Endothelial cell of umbilical vein (primary cell): ENCODE results near the gene PRF1. TPM values are rescaled to one million over a fixed set of nuclear protein-coding genes. Genes with fewer than 3 reads are reported as not detected.

Experiments used
- BruUV-seq: library from RNA; stranded (reverse); fragments of 400-500 nt; replicated peaks from 2 replicates; lab custom pipeline; 2021; lab: Mats Ljungman, UMichigan
- CTCF ChIA-PET: fragments of 300-600, 350-600 bp; sonication (Branson Sonifier 250); formaldehyde crosslinking; loops from one replicate; lab custom pipeline; 2021; ENCODE audit warnings: antibody characterized with exemption, inconsistent platforms; lab: Charles Lee
- POLR2A ChIA-PET: fragments of 300-600, 350-600 bp; sonication (Branson Sonifier 250); formaldehyde crosslinking; loops from one replicate; lab custom pipeline; 2021; ENCODE audit warnings: antibody characterized with exemption, inconsistent platforms; lab: Charles Lee
- DNase-seq: peaks from one replicate; pipeline ENCODE4 v3.0.0-alpha.2; 2011; ENCODE audit warnings: low read depth, low spot score
- FAIRE-seq: peaks from 2 replicates; lab custom pipeline; 2011; peaks lifted over from hg19 to GRCh38; lab: Jason Lieb, UNC
- H2AFZ ChIP-seq: 2 replicates; pipeline ENCODE4 v1.6.0; 2012; ENCODE audit warnings: low read depth, low read length, control low read depth, inconsistent platforms
- H3K27ac ChIP-seq: 2 replicates; pipeline ENCODE4 v1.5.1; 2011; ENCODE audit warnings: low read depth, mild to moderate bottlenecking, control low read depth, low read length, moderate library complexity; ENCODE audit not compliant: insufficient read depth
- H3K27me3 ChIP-seq, 2 experiments: 2 replicates each; pipeline versions ENCODE4 v1.6.0 to v1.6.1; 2011; ENCODE audit warnings: low read length in 2 of 2, mixed read lengths in 1 of 2; ENCODE audit not compliant: control insufficient read depth in 2 of 2, insufficient read depth in 2 of 2
- H3K36me3 ChIP-seq, 2 experiments: 2 replicates in 1 of 2; 3 replicates in 1 of 2; pipeline ENCODE4 v1.5.1; 2011; ENCODE audit warnings: low read length in 2 of 2, mild to moderate bottlenecking in 1 of 2, moderate library complexity in 1 of 2; ENCODE audit not compliant: control insufficient read depth in 2 of 2, insufficient read depth in 2 of 2; ENCODE audit errors: extremely low read depth in 1 of 2
- H3K4me1 ChIP-seq: 3 replicates; pipeline ENCODE4 v1.5.1; 2011; ENCODE audit warnings: mild to moderate bottlenecking, low read length; ENCODE audit not compliant: control insufficient read depth, insufficient read depth; ENCODE audit errors: extremely low read depth
- H3K4me2 ChIP-seq: 2 replicates; pipeline ENCODE4 v1.6.1; 2011; ENCODE audit warnings: low read length, control low read depth, mixed read lengths; ENCODE audit not compliant: insufficient read depth
- H3K4me3 ChIP-seq, 3 experiments: fragments of 200-600 bp in 1 of 3; sonication (generic), shearing (Covaris generic) in 1 of 3; replicated peaks in 1 of 3; 2 replicates each; pipeline ENCODE4 v1.5.1; 2011 to 2016; ENCODE audit warnings: control low read depth in 3 of 3, low read length in 3 of 3, mild to moderate bottlenecking in 2 of 3, inconsistent platforms in 1 of 3, low read depth in 1 of 3, moderate library complexity in 1 of 3; ENCODE audit not compliant: insufficient read depth in 1 of 3
- H3K79me2 ChIP-seq: 2 replicates; pipeline ENCODE4 v1.6.0; 2012; ENCODE audit warnings: low read length, inconsistent platforms; ENCODE audit not compliant: control insufficient read depth, insufficient read depth
- H3K9ac ChIP-seq: replicated peaks from 2 replicates; pipeline ENCODE3; 2011; ENCODE audit warnings: low read length, control low read depth; ENCODE audit not compliant: insufficient read depth; ENCODE audit errors: extremely low read depth
- H3K9me1 ChIP-seq: replicated peaks from 3 replicates; pipeline ENCODE4 v1.6.0; 2011; ENCODE audit warnings: mild to moderate bottlenecking, low read length; ENCODE audit not compliant: control insufficient read depth, insufficient read depth; ENCODE audit errors: extremely low read depth
- H3K9me3 ChIP-seq: replicated peaks from 2 replicates; pipeline ENCODE4 v1.5.1; 2012; ENCODE audit warnings: low read length, inconsistent platforms; ENCODE audit not compliant: control insufficient read depth, insufficient read depth
- H4K20me1 ChIP-seq: replicated peaks from 2 replicates; pipeline ENCODE3; 2011; ENCODE audit warnings: mild to moderate bottlenecking, low read length; ENCODE audit not compliant: control insufficient read depth, insufficient read depth; ENCODE audit errors: extremely low read depth
- EZH2 ChIP-seq: IDR thresholded peaks from 2 replicates; pipeline ENCODE4 v1.6.1; 2012; ENCODE audit warnings: borderline replicate concordance, low read depth, mild to moderate bottlenecking, moderate library complexity, low read length, inconsistent platforms; ENCODE audit not compliant: severe bottlenecking
- FOS ChIP-seq: IDR thresholded peaks from 2 replicates; pipeline ENCODE4 v1.6.1; 2011; ENCODE audit warnings: mild to moderate bottlenecking, low read length, moderate library complexity, borderline replicate concordance; ENCODE audit not compliant: insufficient read depth
- GATA2 ChIP-seq: IDR thresholded peaks from 2 replicates; pipeline ENCODE4 v1.7.0; 2011; ENCODE audit warnings: low read depth, mild to moderate bottlenecking, moderate library complexity, mixed read lengths, low read length; ENCODE audit not compliant: insufficient read length, insufficient read depth
- JUN ChIP-seq: IDR thresholded peaks from 2 replicates; pipeline ENCODE4 v1.6.1; 2011; ENCODE audit warnings: borderline replicate concordance, low read depth; ENCODE audit not compliant: insufficient read length, insufficient read depth
- MYC ChIP-seq: IDR thresholded peaks from one replicate; pipeline ENCODE4 v1.6.1; 2011; ENCODE audit warnings: mild to moderate bottlenecking, low read depth, low read length
- POLR2A ChIP-seq: IDR thresholded peaks from 2 replicates; pipeline ENCODE4 v1.6.1; 2012; ENCODE audit warnings: low read depth, mild to moderate bottlenecking, control low read depth, low read length
- POLR2AphosphoS5 ChIP-seq: IDR thresholded peaks from 2 replicates; pipeline ENCODE4 v1.6.1; 2012; ENCODE audit warnings: low read depth, mild to moderate bottlenecking, control low read depth, low read length, moderate library complexity; ENCODE audit not compliant: insufficient read depth
- dilution Hi-C: fragments of 300-500 bp; cut with MboI; formaldehyde crosslinking; loops from one replicate; pipeline ENCODE4 v1.15.0; 2019; ENCODE audit warnings: low sequenced_read_pairs; ENCODE audit not compliant: extremely low pct_ligation_motif_present
- intact Hi-C: fragments of 100-400 bp; cut with micrococcal nuclease; formaldehyde crosslinking; loops from one replicate; pipeline ENCODE4 v1.10.0; 2022
- polyA plus RNA-seq, 4 experiments: library from polyadenylated mRNA; depleted of rRNA in 3 of 4; stranded (reverse) in 3 of 4; unstranded in 1 of 4; fragments of >200 nt; gene quantifications; 2 replicates each; pipeline versions ENCODE4 v1.2.1 to v1.2.3, GENCODE V29; 2011 to 2012; ENCODE audit warnings: missing spikeins in 1 of 4
- total RNA-seq: library from RNA; stranded (reverse); gene quantifications from 2 replicates; pipeline ENCODE4 v1.2.3, GENCODE V29; 2021
- TF ChIP-seq, protein P1 (sequence below): IDR thresholded peaks from 2 replicates; pipeline ENCODE4 v1.6.1; 2011; ENCODE audit not compliant: insufficient read depth, insufficient read length
- TF ChIP-seq, protein P2 (sequence below), 2 donors: IDR thresholded peaks; 1 replicate in 1 of 2; 2 replicates in 1 of 2; pipeline ENCODE4 v1.5.1; 2011; ENCODE audit warnings: low read length in 2 of 2, mild to moderate bottlenecking in 2 of 2, moderate library complexity in 2 of 2, control low read depth in 1 of 2, inconsistent platforms in 1 of 2, low read depth in 1 of 2; ENCODE audit not compliant: insufficient read depth in 1 of 2; ENCODE audit errors: extremely low read depth in 1 of 2

PRF1 gene
- total and polyA plus RNA-seq, 2 donors (not counting 3 experiments of a cell fraction or from before 2014, with no cell fraction given): not detected

DNA sequence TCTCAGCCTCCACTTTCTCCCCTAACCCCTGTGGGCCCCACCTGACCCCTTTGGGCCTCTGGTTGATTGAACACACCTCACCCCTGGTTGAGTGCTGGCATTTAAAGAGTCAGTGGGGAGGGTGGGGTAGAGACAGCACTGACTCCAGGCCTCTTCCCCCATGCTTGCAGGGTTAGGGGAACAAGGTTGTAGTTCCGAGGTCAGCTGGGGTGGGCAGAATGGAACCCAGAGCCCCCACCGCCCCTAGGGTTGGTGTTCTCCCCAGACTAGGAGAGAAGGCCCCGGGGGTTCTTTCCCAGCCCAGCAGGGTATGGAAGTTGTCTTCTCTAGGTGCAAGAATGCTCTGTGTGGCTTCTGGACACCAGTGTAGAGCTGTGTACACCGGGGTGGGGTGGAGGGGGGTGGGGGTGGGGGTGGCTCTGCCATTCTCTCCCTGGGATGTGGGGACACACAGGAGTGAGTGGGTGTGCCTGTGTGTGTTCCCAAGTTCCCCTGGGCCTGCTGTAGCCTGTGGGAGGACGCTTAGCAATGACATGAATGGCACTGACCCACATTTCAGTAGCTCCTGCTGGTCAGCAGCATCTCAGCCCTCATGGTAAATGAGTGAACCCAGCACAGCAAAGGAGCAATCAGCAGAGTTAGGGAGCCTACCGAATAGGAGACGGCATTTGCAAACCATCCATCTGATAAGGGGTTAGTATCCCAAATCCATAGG is 33.6 kb downstream of the PRF1 start:
- ChIA-PET POLR2A (interaction anchor here (0.7 kb wide), 1 partner anchor 240 kb away, joined by 3 read pairs; no protein-coding TSS in a partner anchor), CTCF (no interaction called here)
- no peak overlapping the region for H3K9ac ChIP-seq
- no peak overlapping the region for H3K27ac ChIP-seq
- FAIRE-seq: no peak
- no peaks in the 10 kb centered on the region for H3K36me3 ChIP-seq
- no peaks in the 10 kb centered on the region for H3K4me1 ChIP-seq
- intact Hi-C loops: no loop called here
- no peak for TF ChIP-seq POLR2AphosphoS5
- no peak for TF ChIP-seq EZH2
- no peak for TF ChIP-seq GATA2
- TF ChIP-seq MYC: no peak
- TF ChIP-seq, protein P1, sequence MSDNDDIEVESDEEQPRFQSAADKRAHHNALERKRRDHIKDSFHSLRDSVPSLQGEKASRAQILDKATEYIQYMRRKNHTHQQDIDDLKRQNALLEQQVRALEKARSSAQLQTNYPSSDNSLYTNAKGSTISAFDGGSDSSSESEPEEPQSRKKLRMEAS: no peak
- no peak for TF ChIP-seq JUN
- H3K79me2 ChIP-seq: no peaks in the 10 kb centered on the region
- dilution Hi-C loops: no loop called here
- H3K4me2 ChIP-seq: no peak overlapping the region
- no peaks in the 10 kb centered on the region for H3K27me3 ChIP-seq
- H3K9me1 ChIP-seq: no peaks in the 10 kb centered on the region
- no peak overlapping the region for H3K4me3 ChIP-seq
- BruUV-seq: no TSS peak
- no peaks in the 10 kb centered on the region for H3K9me3 ChIP-seq
- no peak overlapping the region for H2AFZ ChIP-seq
- DNase-seq: no peak
- no peaks in the 10 kb centered on the region for H4K20me1 ChIP-seq

DNA sequence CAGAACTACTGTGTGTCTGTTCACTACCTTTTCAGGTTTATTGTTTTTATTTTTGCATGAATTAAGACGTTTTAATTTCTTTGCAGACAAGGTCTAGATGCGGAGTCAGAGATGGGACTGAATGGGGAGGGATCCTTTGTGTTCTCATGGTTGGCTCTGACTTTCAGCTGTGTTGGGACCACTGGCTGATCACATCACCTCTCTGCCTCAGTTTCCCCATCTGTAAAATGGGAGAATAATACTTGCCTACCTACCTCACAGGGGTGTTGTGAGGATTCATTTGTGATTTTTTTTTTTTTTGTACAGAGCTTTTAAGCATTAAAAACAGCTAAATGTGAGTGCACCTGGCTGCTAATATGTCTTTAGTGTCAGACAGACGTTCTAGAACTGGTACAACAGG is 34.4 kb downstream of the PRF1 start:
- CTCF ChIA-PET: interaction anchor here (0.6 kb wide), 1 partner anchor 200 kb away, joined by 3 read pairs; no protein-coding TSS in a partner anchor

More for the DNA sequence above, 34.4 kb downstream of the PRF1 start:
- no peak overlapping the region for H3K4me2 ChIP-seq
- no peak overlapping the region for H3K27ac ChIP-seq
- no peak overlapping the region for H3K4me3 ChIP-seq
- H3K9me3 ChIP-seq: no peaks in the 10 kb centered on the region
- DNase-seq: no peak
- no peaks in the 10 kb centered on the region for H3K27me3 ChIP-seq
- H2AFZ ChIP-seq: no peak overlapping the region
- POLR2A ChIA-PET: no interaction called here
- no peak for TF ChIP-seq GATA2
- no peak for TF ChIP-seq FOS
- TF ChIP-seq MYC: no peak
- no peak for TF ChIP-seq EZH2
- no peak for TF ChIP-seq POLR2AphosphoS5
- no peak for TF ChIP-seq POLR2A
- TF ChIP-seq, protein P2, sequence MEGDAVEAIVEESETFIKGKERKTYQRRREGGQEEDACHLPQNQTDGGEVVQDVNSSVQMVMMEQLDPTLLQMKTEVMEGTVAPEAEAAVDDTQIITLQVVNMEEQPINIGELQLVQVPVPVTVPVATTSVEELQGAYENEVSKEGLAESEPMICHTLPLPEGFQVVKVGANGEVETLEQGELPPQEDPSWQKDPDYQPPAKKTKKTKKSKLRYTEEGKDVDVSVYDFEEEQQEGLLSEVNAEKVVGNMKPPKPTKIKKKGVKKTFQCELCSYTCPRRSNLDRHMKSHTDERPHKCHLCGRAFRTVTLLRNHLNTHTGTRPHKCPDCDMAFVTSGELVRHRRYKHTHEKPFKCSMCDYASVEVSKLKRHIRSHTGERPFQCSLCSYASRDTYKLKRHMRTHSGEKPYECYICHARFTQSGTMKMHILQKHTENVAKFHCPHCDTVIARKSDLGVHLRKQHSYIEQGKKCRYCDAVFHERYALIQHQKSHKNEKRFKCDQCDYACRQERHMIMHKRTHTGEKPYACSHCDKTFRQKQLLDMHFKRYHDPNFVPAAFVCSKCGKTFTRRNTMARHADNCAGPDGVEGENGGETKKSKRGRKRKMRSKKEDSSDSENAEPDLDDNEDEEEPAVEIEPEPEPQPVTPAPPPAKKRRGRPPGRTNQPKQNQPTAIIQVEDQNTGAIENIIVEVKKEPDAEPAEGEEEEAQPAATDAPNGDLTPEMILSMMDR (IDR thresholded peaks at IDR 0.05; ENCODE audit: extremely low read depth in 1 of 2, insufficient read depth in 1 of 2, low read depth in 1 of 2, low read length in 2 of 2): no peak
- no peak for TF ChIP-seq JUN
- TF ChIP-seq, protein P1: no peak
- no peaks in the 10 kb centered on the region for H3K9me1 ChIP-seq
- no peak for FAIRE-seq
- intact Hi-C loops: no loop called here
- H3K9ac ChIP-seq: no peak overlapping the region
- H3K36me3 ChIP-seq: no peaks in the 10 kb centered on the region
- H3K79me2 ChIP-seq: no peaks in the 10 kb centered on the region
- no TSS peak for BruUV-seq
- H4K20me1 ChIP-seq: no peaks in the 10 kb centered on the region
- dilution Hi-C loops: no loop called here
- H3K4me1 ChIP-seq: no peaks in the 10 kb centered on the region
